ENCODE data around the gene RFT1. TPM values are rescaled to one million over a fixed set of nuclear protein-coding genes. Genes with fewer than 3 reads are reported as not detected.

RFT1 gene
- total and polyA plus RNA-seq, 2 donors (not counting 1 experiment from before 2014, with no cell fraction given) = 9.7 to 20.5 TPM

GRCh38 chr3:53132347-53132746, 2.1 kb upstream of the RFT1 start:
- peaks cover 11% of the 10 kb centered on the region for H3K4me1 ChIP-seq (ENCODE audit: control insufficient read depth, extremely low read depth, insufficient read depth, low read length)
- H3K36me3 ChIP-seq (ENCODE audit: control insufficient read depth, insufficient read depth, low read length) = no peaks in the 10 kb centered on the region
- no peak overlapping the region for H3K4me3 ChIP-seq (replicated peaks in 1 of 4; ENCODE audit: control extremely low read depth in 1 of 4, insufficient read depth in 1 of 4, low read depth in 3 of 4, low read length in 4 of 4)
- H3K4me2 ChIP-seq (ENCODE audit: extremely low read depth, insufficient read depth, low read length) = no peak overlapping the region
- no peak overlapping the region for H3K27ac ChIP-seq (ENCODE audit: insufficient read depth, low read length)
- H4K20me1 ChIP-seq (ENCODE audit: control insufficient read depth, extremely low read depth, insufficient read depth, low read length) = no peaks in the 10 kb centered on the region
- no peak for TF ChIP-seq EZH2 (IDR thresholded peaks at IDR 0.05; ENCODE audit: low read length, missing control alignments)
- TF ChIP-seq CTCF (conservative IDR thresholded peaks at IDR 0.05 in 1 of 2, IDR thresholded peaks at IDR 0.05 in 1 of 2; ENCODE audit: low read depth in 1 of 2, low read length in 2 of 2) = no peak
- peaks cover 19% of the 10 kb centered on the region for H3K79me2 ChIP-seq (ENCODE audit: control insufficient read depth, insufficient read depth, low read length)
- H3K9ac ChIP-seq (ENCODE audit: insufficient read depth, low read length) = no peak overlapping the region
- H3K27me3 ChIP-seq (ENCODE audit: control insufficient read depth, insufficient read depth, low read length) = no peaks in the 10 kb centered on the region
- H3K9me3 ChIP-seq (ENCODE audit: control insufficient read depth, insufficient read depth, low read depth, low read length) = no peaks in the 10 kb centered on the region
- no peak for DNase-seq (ENCODE audit: low read depth in 2 of 2)
- no peak overlapping the region for H2AFZ ChIP-seq (ENCODE audit: low read length)

GRCh38 chr3:53131096-53131495, 861 bp upstream of the RFT1 start:
- Histone ChIP-seq H3K9me3 (ENCODE audit: control insufficient read depth, insufficient read depth, low read depth, low read length) (no peaks in the 10 kb centered on the region), H3K9ac (ENCODE audit: insufficient read depth, low read length) (no peak overlapping the region), H3K27ac (ENCODE audit: insufficient read depth, low read length) (peak overlapping the region; percentile 88), H3K4me3 (replicated peaks in 1 of 4; ENCODE audit: control extremely low read depth in 1 of 4, insufficient read depth in 1 of 4, low read depth in 3 of 4, low read length in 4 of 4) (peak overlapping the region in 3 of 4 experiments; percentile 93 to 98 (median 97)), H3K36me3 (ENCODE audit: control insufficient read depth, insufficient read depth, low read length) (no peaks in the 10 kb centered on the region), H3K4me2 (ENCODE audit: extremely low read depth, insufficient read depth, low read length) (peak overlapping the region; percentile 92), H2AFZ (ENCODE audit: low read length) (peak overlapping the region; percentile 80), H3K27me3 (ENCODE audit: control insufficient read depth, insufficient read depth, low read length) (no peaks in the 10 kb centered on the region), H3K4me1 (ENCODE audit: control insufficient read depth, extremely low read depth, insufficient read depth, low read length) (peaks cover 11% of the 10 kb centered on the region), H3K79me2 (ENCODE audit: control insufficient read depth, insufficient read depth, low read length) (peaks cover 19% of the 10 kb centered on the region), H4K20me1 (ENCODE audit: control insufficient read depth, extremely low read depth, insufficient read depth, low read length) (no peaks in the 10 kb centered on the region)
- TF ChIP-seq EZH2 (IDR thresholded peaks at IDR 0.05; ENCODE audit: low read length, missing control alignments) (no peak), CTCF (conservative IDR thresholded peaks at IDR 0.05 in 1 of 2, IDR thresholded peaks at IDR 0.05 in 1 of 2; ENCODE audit: low read depth in 1 of 2, low read length in 2 of 2) (no peak)
- DNase-seq (ENCODE audit: low read depth in 2 of 2) = no peak

- Histone ChIP-seq H2AFZ (ENCODE audit: low read length) (no peak overlapping the region), H3K27ac (ENCODE audit: insufficient read depth, low read length) (peak overlapping the region; percentile 88)
- TF ChIP-seq CTCF (conservative IDR thresholded peaks at IDR 0.05 in 1 of 2, IDR thresholded peaks at IDR 0.05 in 1 of 2; ENCODE audit: low read depth in 1 of 2, low read length in 2 of 2) (no peak), EZH2 (IDR thresholded peaks at IDR 0.05; ENCODE audit: low read length, missing control alignments) (no peak)
These were observed 891 bp downstream of the RFT1 start for GRCh38 chr3:53129344-53129743.

More at GRCh38 chr3:53129344-53129743, 891 bp downstream of the RFT1 start:
- H3K4me2 ChIP-seq (ENCODE audit: extremely low read depth, insufficient read depth, low read length) = peak overlapping the region; percentile 97
- no peaks in the 10 kb centered on the region for H3K9me3 ChIP-seq (ENCODE audit: control insufficient read depth, insufficient read depth, low read depth, low read length)
- H3K36me3 ChIP-seq (ENCODE audit: control insufficient read depth, insufficient read depth, low read length) = no peaks in the 10 kb centered on the region
- H4K20me1 ChIP-seq (ENCODE audit: control insufficient read depth, extremely low read depth, insufficient read depth, low read length) = no peaks in the 10 kb centered on the region
- no peak for DNase-seq (ENCODE audit: low read depth in 2 of 2)
- H3K79me2 ChIP-seq (ENCODE audit: control insufficient read depth, insufficient read depth, low read length) = peaks cover 19% of the 10 kb centered on the region
- no peaks in the 10 kb centered on the region for H3K27me3 ChIP-seq (ENCODE audit: control insufficient read depth, insufficient read depth, low read length)
- peak overlapping the region; percentile 93 to 98 (median 96) for H3K4me3 ChIP-seq (replicated peaks in 1 of 4; ENCODE audit: control extremely low read depth in 1 of 4, insufficient read depth in 1 of 4, low read depth in 3 of 4, low read length in 4 of 4)
- H3K4me1 ChIP-seq (ENCODE audit: control insufficient read depth, extremely low read depth, insufficient read depth, low read length) = peaks cover 11% of the 10 kb centered on the region
- peak overlapping the region; percentile 88 for H3K9ac ChIP-seq (ENCODE audit: insufficient read depth, low read length)

Measured in fibroblast of lung (primary cell).